GM12878 (cell line): ENCODE data around the gene FITM1. TPM values are rescaled to one million over a fixed set of nuclear protein-coding genes. Genes with fewer than 3 reads are reported as not detected.

Source experiments
- BMI1 ChIP-seq: fragments of 450-650 bp; IDR thresholded peaks from 2 replicates; pipeline ENCODE4 v1.6.1; 2016; ENCODE audit warnings: mild to moderate bottlenecking, moderate library complexity, borderline replicate concordance
- CBFB ChIP-seq: IDR thresholded peaks from 2 replicates; pipeline ENCODE4 v1.6.1; 2016; ENCODE audit warnings: antibody characterized with exemption, low read depth
- CHD2 ChIP-seq: IDR thresholded peaks from 2 replicates; pipeline ENCODE4 v1.6.1; 2011; ENCODE audit warnings: low read depth, low read length, improper control_type of control experiment, borderline replicate concordance
- CTCF ChIP-seq, 3 experiments: IDR thresholded peaks in 2 of 3; conservative IDR thresholded peaks in 1 of 3; 2 replicates each; pipeline ENCODE4 v1.5.1; 2011; ENCODE audit warnings: low read depth in 3 of 3, low read length in 3 of 3, mild to moderate bottlenecking in 3 of 3, control low read depth in 2 of 3, moderate library complexity in 2 of 3, inconsistent platforms in 1 of 3, mixed read lengths in 1 of 3; ENCODE audit not compliant: control insufficient read depth in 2 of 3, insufficient read depth in 1 of 3; ENCODE audit errors: extremely low read depth in 1 of 3
- E2F8 ChIP-seq: fragments of 450-650 bp; IDR thresholded peaks from 2 replicates; pipeline ENCODE4 v1.6.1; 2018; ENCODE audit warnings: mild to moderate bottlenecking, low read depth, moderate library complexity; ENCODE audit not compliant: partially characterized antibody
- KAT2A ChIP-seq: conservative IDR thresholded peaks from 2 replicates; pipeline ENCODE4 v1.6.1; 2011; ENCODE audit warnings: low read depth, low read length; ENCODE audit not compliant: control insufficient read depth
- MAX ChIP-seq: IDR thresholded peaks from 2 replicates; pipeline ENCODE4 v1.6.1; 2012; ENCODE audit warnings: low read depth, low read length, improper control_type of control experiment
- MXI1 ChIP-seq: fragments of 150-350 bp; IDR thresholded peaks from 2 replicates; pipeline ENCODE4 v1.6.1; 2011; ENCODE audit warnings: low read depth, mild to moderate bottlenecking, inconsistent platforms, low read length, improper control_type of control experiment
- NBN ChIP-seq: fragments of 450-650 bp; IDR thresholded peaks from 2 replicates; pipeline ENCODE4 v1.6.1; 2016
- NFIC ChIP-seq: IDR thresholded peaks from 2 replicates; pipeline ENCODE4 v1.6.1; 2012; ENCODE audit warnings: low read depth, mild to moderate bottlenecking, inconsistent platforms, low read length, moderate library complexity
- NRF1 ChIP-seq: conservative IDR thresholded peaks from 2 replicates; pipeline ENCODE4 v1.6.1; 2011; ENCODE audit warnings: mild to moderate bottlenecking, low read depth, low read length, improper control_type of control experiment
- PAX8 ChIP-seq: fragments of 450-650 bp; IDR thresholded peaks from 2 replicates; pipeline ENCODE4 v1.6.1; 2017; ENCODE audit warnings: mild to moderate bottlenecking, moderate library complexity
- RB1 ChIP-seq: fragments of 450-650 bp; formaldehyde crosslinking; IDR thresholded peaks from 2 replicates; pipeline ENCODE4 v1.6.1; 2017; ENCODE audit warnings: mild to moderate bottlenecking, borderline replicate concordance
- RFX5 ChIP-seq: IDR thresholded peaks from 2 replicates; pipeline ENCODE4 v1.6.1; 2011; ENCODE audit warnings: low read depth, low read length, improper control_type of control experiment
- SREBF2 ChIP-seq: IDR thresholded peaks from 2 replicates; pipeline ENCODE4 v1.6.1; 2012; ENCODE audit warnings: mild to moderate bottlenecking, low read length
- ZBED1 ChIP-seq: IDR thresholded peaks from 2 replicates; pipeline ENCODE4 v1.6.1; 2016; ENCODE audit warnings: borderline replicate concordance
- polyA plus RNA-seq, 11 experiments: library from polyadenylated mRNA; depleted of rRNA in 4 of 11; unstranded in 6 of 11; stranded (reverse) in 5 of 11; fragments of >200 nt; fragmentation: Nextera tagmentation in 4 of 11; fragmentation: Illumina TruSeq in 1 of 11; extraction: Ambion mirVana in 4 of 11; extraction: Trizol in 1 of 11; gene quantifications; 1 replicate in 1 of 11; 2 replicates in 10 of 11; pipeline versions ENCODE4 v1.2.1 to v1.2.3, GENCODE V29; 2011 to 2016; ENCODE audit warnings: inconsistent platforms in 2 of 11, missing spikeins in 2 of 11, low read depth in 1 of 11
- total RNA-seq, 4 experiments: library from RNA; depleted of rRNA in 3 of 4; stranded (reverse); fragments of >200 nt in 3 of 4; fragmentation: Illumina TruSeq in 1 of 4; extraction: Trizol in 1 of 4; gene quantifications; 2 replicates each; pipeline versions ENCODE4 v1.2.1 to v1.2.3, GENCODE V29; 2013 to 2021
- TF ChIP-seq, protein P1 (sequence below): IDR thresholded peaks from 2 replicates; pipeline ENCODE4 v1.6.1; 2012; ENCODE audit warnings: improper control_type of control experiment, low read depth, low read length; ENCODE audit not compliant: insufficient replicate concordance

FITM1 gene
- total and polyA plus RNA-seq, 10 of the 15 experiments (the other 5 are each of a cell fraction or from before 2014, with no cell fraction given), result 0.11 to 1.9 (median 0.45) TPM; not detected in 2

DNA sequence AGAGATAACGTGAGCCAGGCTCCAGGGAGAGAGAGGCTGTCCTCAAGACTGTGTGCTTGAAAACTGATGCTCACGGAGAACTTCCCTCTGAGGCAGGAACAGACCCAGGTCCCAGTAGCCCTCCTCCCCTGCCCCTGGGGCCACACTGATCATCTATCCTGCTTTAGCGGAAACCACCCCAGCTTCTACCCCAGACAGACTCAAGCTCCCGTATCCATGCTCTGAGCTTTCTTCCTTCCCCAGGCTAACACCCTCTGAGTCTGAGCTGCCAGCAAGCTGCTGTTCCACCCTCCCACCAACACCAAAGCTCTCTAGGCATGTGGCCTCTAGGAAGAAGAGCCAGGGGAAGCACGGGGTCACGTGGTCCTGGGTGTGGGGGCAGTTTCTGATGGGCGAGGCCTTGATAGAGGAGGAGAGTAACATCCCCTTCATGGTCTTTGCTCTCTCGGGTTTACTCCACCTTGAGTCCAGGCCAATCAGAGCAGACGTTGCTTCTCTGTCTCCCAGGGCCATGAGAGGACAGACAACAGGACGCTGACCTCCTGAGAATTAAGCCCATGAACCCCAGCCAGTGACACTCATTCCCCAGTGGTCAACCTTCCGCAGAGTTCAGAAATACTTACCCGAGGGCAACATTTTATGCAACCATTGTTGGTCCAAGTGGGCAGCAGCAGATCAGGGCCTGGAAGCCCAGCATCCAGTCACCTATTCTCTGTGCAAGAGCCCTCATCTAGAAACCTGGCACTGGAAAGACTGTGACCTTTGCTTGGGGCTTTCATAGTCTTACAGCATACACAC lies 35.0 kb upstream of the FITM1 start (continued):
- TF ChIP-seq CTCF (IDR thresholded peaks at IDR 0.05 in 2 of 3, conservative IDR thresholded peaks at IDR 0.05 in 1 of 3; ENCODE audit: control insufficient read depth in 2 of 3, extremely low read depth in 1 of 3, insufficient read depth in 1 of 3, low read depth in 3 of 3, low read length in 3 of 3) (no peak), CBFB (peak; percentile 69; the same call in 1 of the 2 replicates), MXI1 (peak; percentile 87), RFX5 (no peak), KAT2A (no peak), RB1 (no peak), MAX (peak; percentile 95), BMI1 (no peak), SREBF2 (no peak), NRF1 (no peak), ZBED1 (peak; percentile 79; the same call in 1 of the 2 replicates), NFIC (no peak; the same call in 1 of the 2 replicates), NBN (peak; percentile 86), CHD2 (0 out of 2 replicates have a peak, but pooled peaks have one; percentile 32), PAX8 (no peak), E2F8 (no peak)
- TF ChIP-seq, protein P1, sequence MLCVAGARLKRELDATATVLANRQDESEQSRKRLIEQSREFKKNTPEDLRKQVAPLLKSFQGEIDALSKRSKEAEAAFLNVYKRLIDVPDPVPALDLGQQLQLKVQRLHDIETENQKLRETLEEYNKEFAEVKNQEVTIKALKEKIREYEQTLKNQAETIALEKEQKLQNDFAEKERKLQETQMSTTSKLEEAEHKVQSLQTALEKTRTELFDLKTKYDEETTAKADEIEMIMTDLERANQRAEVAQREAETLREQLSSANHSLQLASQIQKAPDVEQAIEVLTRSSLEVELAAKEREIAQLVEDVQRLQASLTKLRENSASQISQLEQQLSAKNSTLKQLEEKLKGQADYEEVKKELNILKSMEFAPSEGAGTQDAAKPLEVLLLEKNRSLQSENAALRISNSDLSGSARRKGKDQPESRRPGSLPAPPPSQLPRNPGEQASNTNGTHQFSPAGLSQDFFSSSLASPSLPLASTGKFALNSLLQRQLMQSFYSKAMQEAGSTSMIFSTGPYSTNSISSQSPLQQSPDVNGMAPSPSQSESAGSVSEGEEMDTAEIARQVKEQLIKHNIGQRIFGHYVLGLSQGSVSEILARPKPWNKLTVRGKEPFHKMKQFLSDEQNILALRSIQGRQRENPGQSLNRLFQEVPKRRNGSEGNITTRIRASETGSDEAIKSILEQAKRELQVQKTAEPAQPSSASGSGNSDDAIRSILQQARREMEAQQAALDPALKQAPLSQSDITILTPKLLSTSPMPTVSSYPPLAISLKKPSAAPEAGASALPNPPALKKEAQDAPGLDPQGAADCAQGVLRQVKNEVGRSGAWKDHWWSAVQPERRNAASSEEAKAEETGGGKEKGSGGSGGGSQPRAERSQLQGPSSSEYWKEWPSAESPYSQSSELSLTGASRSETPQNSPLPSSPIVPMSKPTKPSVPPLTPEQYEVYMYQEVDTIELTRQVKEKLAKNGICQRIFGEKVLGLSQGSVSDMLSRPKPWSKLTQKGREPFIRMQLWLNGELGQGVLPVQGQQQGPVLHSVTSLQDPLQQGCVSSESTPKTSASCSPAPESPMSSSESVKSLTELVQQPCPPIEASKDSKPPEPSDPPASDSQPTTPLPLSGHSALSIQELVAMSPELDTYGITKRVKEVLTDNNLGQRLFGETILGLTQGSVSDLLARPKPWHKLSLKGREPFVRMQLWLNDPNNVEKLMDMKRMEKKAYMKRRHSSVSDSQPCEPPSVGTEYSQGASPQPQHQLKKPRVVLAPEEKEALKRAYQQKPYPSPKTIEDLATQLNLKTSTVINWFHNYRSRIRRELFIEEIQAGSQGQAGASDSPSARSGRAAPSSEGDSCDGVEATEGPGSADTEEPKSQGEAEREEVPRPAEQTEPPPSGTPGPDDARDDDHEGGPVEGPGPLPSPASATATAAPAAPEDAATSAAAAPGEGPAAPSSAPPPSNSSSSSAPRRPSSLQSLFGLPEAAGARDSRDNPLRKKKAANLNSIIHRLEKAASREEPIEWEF, result no peak
